Activated naive CD4-positive, alpha-beta T cell treated with anti-CD3 and anti-CD28 coated beads, Interleukin-2, amount 50 U/mL, for 72 hours (primary cell): Measurements from ENCODE around the gene TFEB. TPM values are rescaled to one million over a fixed set of nuclear protein-coding genes. Genes with fewer than 3 reads are reported as not detected.
A peak's percentile ranks its signal among the peaks of the same experiment; 100 is the strongest.

Source experiments
- ATAC-seq, 2 donors: fragments of 150-1000 bp; cut with Tn5 transposase; 2 replicates each; pipeline ENCODE4 v1.10.0; 2021; ENCODE audit warnings: mild to moderate bottlenecking in 2 of 2, moderate library complexity in 2 of 2
- DNase-seq, 2 donors: peaks; one replicate each; pipeline ENCODE4 v3.0.0; 2021 to 2022; ENCODE audit warnings: low spot score in 2 of 2
- H3K27ac Mint-ChIP-seq, 2 donors: one replicate each; pipeline ENCODE4 v1.8.0; 2022; ENCODE audit warnings: mild to moderate bottlenecking in 2 of 2, mixed read lengths in 2 of 2
- H3K36me3 Mint-ChIP-seq, 2 donors: one replicate each; pipeline ENCODE4 v1.8.0; 2022; ENCODE audit warnings: mixed read lengths in 2 of 2
- H3K9me3 Mint-ChIP-seq, 2 donors: one replicate each; pipeline ENCODE4 v1.8.0; 2022; ENCODE audit warnings: mixed read lengths in 2 of 2
- total RNA-seq, 2 donors: library from RNA; stranded (reverse); gene quantifications; one replicate each; pipeline ENCODE4 v1.2.3, GENCODE V29; 2022

Gene TFEB
- total RNA-seq, 2 donors from 2014 or later, result 3.0 to 14.4 TPM

DNA sequence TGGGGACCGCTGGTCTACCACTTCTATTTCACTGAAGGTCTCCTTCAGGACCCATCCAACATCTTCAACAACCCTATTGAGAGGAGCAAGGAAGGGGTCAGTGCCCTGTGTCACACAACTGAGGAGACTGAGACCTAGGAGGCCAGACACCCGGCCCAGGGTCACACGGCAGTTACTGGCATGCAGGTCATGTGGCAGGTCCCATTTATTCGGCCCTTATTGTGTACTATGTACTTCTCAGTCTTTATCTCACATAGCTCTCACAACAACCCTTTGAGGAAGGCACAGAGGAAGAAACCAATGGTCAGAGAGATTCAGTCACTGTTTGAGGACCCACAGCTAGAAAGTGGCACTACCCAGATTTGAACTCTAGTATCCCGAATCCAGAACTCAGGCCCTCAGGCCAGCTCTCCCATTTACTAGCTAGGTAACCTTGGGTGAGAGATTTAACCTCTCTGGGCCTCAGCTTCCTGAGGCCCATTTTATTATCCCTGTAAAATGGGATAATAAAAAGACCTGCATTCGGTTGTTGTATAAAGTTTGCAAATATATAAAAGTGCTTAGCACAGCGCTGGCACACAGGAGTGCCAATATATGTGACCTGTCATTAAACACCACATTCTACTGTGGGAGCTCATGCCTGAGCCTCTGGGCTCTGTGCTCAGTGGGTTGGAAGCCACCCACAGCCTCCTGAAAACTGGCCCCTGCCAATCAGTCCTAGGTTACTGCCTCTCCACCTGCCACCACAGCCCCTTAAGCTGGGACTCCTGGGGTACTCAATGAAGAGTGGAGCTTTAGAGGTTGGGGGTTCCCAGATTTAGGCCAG lies 15.8 kb downstream of the TFEB start:
- Mint-ChIP-seq H3K9me3 (no peaks in the 10 kb centered on the region), H3K27ac (no peak overlapping the region), H3K36me3 (no peaks in the 10 kb centered on the region)
- ATAC-seq (no peak), DNase-seq (no peak)

DNA sequence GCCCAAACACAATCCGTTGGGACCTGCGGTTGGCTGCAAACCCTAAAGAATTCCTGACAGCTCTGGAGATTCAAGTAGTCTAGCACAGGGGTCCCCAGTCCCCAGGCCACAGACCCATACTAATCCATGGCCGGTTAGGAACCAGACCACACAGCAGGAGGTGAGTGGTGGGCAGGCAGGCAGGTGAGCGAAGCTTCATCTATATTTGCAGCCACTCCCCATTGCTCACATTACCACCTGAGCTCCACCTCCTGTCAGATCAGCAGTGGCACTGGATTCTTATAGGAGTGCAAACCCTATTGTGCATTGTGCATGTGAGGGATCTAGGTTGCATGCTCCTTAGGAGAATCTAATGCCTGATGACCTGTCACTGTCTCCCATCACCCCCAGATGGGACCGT lies 16.6 kb downstream of the TFEB start:
- no peaks in the 10 kb centered on the region for H3K9me3 Mint-ChIP-seq
- H3K27ac Mint-ChIP-seq, result no peak overlapping the region
- H3K36me3 Mint-ChIP-seq, result no peaks in the 10 kb centered on the region
- ATAC-seq (no peak), DNase-seq (no peak)

DNA sequence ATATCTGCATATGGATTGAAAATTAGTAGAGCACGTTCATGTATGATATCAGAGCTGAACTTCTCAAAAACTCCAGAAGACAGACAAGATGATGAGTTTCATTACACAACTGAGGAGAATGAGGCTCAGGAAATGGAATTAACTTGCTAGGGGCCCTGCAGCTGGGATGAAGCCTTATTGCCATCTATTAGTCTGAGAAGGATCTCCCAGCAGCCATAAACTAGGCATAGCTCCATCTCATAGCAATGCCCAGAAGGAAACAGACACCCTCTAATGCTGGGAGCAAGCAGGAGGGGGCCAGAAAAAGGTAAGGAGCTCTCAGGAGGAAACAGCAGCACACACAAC lies 18.0 kb downstream of the TFEB start:
- no peaks in the 10 kb centered on the region for H3K9me3 Mint-ChIP-seq
- no peak for ATAC-seq
- no peak overlapping the region for H3K27ac Mint-ChIP-seq
- no peaks in the 10 kb centered on the region for H3K36me3 Mint-ChIP-seq
- DNase-seq, result no peak

DNA sequence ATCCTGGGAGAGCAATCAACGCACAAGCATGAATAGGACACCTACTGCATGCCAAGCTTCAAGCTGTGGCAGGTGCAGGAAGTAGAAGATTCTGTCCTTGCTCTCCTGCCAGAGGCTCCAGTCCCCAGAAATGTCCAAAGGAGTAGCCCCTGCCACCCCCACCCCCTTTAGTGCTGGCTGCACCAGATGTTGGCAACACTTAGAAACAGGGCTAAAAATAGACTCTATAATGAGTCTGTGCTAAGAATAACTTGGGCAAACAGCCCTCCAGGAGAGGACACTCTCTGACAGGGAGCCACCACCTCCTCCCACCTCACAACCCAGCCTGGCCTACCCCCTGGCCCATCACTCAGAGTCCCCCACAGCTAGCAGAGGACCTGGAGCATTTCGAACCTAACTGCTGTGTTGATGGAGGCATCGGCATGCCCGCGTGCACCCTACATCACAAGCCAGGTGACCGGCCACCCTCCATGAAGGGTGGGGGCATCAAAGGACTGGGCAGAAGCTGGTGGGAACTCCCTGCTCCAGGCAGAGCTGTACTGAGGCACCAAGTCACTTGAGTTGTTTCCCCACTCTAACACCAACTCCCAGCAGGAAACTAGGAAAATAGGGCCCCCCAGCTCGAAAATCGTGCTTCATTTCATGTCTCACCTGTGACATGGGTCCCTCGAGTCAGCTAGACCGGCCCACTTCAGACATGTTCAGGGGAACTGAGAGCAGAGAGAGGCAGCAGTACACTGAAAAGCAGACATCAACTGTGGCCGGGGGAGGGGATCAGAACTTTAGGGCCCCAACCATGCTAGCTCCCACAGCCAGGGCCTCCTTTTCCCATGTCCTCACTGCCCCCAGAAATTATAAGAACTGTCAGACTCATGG lies 18.7 kb downstream of the TFEB start:
- no peak for ATAC-seq
- Mint-ChIP-seq H3K27ac (no peak overlapping the region), H3K9me3 (no peaks in the 10 kb centered on the region), H3K36me3 (no peaks in the 10 kb centered on the region)
- DNase-seq, result no peak

DNA sequence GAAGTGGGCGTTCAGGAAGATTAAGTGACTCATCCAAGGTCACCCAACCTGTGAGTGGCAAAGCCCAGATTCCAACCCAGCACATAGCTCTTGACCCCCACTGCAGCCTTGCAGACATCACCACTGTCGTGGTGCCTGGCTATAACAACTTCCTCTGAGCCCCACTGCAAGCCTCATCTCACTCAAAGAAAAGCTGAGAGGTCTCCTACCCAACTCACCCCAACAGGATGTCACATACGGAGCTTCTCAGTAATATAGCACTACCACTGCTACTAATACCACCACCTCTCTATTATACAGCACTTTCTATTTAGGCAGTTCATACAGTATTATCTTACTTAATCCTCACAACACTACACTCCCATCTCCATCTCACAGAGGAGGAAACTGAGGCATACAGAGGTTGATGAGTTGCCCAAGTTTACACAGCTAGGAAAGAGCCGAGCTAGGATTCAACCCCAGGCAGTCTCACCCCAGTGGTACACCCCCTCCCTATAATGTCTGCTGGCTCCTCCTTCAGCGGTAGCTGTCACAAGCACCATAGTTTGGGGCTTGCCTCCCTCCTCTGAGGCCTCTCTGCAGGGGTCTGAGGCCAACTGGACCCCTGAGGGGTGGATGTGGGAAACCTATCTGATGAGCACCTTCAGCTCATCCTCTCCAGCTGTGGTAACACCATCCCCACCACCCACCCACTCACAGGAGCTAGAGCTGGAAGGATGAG lies 19.5 kb downstream of the TFEB start:
- H3K9me3 Mint-ChIP-seq, result no peaks in the 10 kb centered on the region
- H3K27ac Mint-ChIP-seq, result peak overlapping the region; percentile 6 to 72
- H3K36me3 Mint-ChIP-seq, result no peaks in the 10 kb centered on the region
- ATAC-seq, result peak in 1 of 2 donors; percentile 61
- DNase-seq, result no peak

DNA sequence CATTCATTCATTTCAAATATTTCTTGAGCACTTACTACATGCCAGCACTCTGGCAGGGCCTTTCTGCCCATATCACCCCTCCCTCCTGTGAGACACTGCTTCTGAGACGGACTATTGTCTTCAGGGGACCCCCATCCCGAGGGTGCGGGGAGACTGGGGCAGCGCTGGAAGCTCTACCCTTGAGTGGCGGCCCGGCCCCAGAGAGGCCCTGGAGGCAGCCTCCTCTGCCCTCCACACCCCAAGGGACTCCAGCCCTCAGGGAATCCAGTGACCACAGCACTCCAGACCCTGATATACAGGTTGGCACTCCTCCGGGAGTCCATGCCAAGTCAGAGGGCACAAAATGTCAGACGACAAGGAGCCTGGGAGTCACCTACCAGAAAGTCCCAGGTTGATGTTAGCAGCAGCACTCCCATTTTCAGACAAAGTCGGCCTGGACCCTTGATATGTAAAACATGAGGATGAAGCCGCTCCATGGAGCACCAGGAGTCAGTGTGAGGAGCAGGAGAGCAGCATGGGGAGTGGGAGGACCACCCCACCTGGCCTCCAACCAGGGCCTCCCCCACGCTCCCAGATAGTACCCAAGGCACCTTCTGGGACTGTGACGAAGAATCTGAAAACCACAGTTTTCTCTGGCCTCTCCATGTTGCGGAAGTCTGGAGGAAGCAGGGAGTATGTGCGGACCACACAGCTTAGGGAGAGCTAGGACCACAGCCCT lies 20.7 kb downstream of the TFEB start:
- Mint-ChIP-seq H3K27ac (no peak overlapping the region), H3K9me3 (no peaks in the 10 kb centered on the region), H3K36me3 (no peaks in the 10 kb centered on the region)
- ATAC-seq, result no peak
- no peak for DNase-seq

DNA sequence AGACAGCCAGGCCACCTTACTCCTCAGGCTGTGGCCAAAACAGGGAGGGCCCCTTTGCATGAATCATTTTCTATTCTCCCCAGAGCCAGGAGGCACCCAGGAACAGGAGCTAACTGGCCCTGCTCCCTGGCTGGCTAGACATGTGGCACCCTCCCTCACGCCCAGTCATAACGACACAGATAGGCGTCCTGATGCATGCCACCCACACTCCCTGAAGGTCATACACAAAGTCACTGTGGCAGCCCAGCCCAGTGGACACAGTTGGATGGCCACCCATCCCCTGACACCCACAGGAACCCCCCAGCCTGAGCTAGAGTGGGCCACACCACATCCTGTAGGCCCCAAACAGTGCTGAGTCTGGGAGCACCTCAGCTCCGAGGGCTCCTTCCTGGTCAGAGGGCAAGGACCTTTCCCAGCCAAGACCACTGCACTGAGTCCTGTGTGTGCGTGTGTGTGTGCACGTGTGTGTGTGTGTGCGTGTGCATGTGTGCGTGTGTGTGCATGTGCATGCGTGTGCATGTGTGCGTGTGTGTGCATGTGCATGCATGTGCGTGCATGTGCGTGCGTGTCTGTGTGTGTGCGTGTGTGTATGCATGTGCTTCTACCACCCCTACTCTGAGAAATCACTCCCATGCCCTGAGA lies 21.6 kb downstream of the TFEB start:
- Mint-ChIP-seq H3K27ac (no peak overlapping the region), H3K9me3 (no peaks in the 10 kb centered on the region), H3K36me3 (no peaks in the 10 kb centered on the region)
- ATAC-seq, result peak; percentile 70 to 94
- DNase-seq, result peak in 1 of 2 donors; percentile 69

DNA sequence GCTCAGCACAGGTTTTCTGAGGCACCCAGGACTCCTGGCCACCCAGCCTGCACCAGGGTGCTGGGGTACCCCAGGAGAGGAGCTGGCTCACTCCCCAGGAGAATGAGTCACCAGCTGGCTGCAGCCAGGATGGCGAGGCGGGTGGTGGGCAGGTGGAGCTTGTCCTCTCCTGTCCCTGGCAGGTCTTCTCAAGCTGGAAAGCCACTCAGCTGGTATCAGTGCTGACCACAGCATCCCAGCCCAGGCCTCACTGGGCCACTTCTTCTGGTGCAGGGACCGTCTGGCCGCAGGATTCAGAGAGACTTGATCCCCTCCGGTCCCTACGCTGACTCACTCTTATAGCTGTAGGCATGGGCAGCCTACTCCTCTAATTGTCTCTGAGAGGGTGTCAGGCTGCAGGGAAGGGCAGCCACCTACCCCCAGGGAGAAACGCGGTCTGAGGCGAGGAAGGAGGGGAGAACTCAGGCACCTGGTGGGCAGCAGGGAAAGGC lies 22.2 kb downstream of the TFEB start:
- H3K27ac Mint-ChIP-seq, result no peak overlapping the region
- DNase-seq (no peak), ATAC-seq (peak in 1 of 2 donors; percentile 28)
- H3K9me3 Mint-ChIP-seq, result no peaks in the 10 kb centered on the region
- H3K36me3 Mint-ChIP-seq, result no peaks in the 10 kb centered on the region

DNA sequence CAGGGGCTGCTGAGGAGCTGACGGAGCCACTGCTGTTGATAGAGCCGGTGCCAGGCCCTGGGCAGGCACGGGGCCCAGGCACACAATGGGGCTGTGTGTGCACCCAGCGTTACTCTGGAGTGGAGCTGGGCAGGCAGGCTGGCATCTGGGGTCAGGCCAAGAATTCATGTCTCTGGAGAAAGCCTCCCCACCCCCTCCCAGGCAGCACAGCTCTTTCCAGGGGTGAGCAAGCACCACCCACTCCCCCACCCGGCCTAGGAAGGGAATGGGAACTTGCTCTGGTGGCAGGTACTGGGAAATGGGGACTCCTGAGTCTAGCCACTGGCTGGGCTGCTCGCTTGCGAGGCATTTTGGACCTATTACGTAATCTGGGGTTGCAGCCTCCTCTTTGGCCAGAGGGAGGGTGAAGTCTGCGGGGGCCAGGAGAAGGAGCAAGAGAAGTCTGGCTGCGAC lies 22.7 kb downstream of the TFEB start:
- no peak overlapping the region for H3K27ac Mint-ChIP-seq
- no peaks in the 10 kb centered on the region for H3K36me3 Mint-ChIP-seq
- ATAC-seq (no peak), DNase-seq (no peak)
- H3K9me3 Mint-ChIP-seq, result no peaks in the 10 kb centered on the region

DNA sequence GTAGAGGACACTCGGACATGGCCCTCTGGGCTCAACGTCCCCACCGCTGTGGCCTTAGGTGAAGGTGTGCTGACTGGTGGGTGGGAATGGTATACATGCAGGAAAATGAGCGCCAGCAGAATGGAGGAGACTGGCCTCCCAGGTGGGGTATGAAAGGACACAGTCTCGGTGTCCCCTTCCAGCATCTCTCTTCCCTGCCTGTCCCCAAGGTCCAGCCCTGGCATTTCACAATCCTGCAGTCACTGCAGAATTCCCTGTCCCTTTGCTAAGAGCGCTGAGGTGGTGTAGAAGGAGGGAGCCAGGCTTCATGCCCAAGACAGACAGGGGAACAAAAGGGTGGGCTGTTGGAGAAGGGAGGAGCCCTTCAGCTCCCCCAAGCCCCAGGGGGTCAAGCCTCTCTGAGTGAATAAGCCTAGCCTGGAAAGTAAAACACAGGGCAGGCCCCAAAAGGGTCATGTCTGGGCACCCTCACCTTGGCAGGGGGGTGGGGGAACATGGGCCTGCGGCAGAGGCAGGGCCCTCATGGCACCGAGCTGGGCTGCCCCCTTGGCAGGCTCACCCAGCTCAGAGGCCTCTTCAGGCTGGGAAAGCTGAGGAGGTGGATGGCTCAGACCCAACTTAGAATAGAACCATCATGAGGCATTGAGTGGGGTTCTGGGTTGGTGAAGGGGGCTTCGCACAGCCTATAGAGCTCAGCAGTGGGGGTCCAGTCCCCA lies 23.9 kb downstream of the TFEB start:
- Mint-ChIP-seq H3K36me3 (no peaks in the 10 kb centered on the region), H3K27ac (no peak overlapping the region), H3K9me3 (no peaks in the 10 kb centered on the region)
- no peak for ATAC-seq
- no peak for DNase-seq

DNA sequence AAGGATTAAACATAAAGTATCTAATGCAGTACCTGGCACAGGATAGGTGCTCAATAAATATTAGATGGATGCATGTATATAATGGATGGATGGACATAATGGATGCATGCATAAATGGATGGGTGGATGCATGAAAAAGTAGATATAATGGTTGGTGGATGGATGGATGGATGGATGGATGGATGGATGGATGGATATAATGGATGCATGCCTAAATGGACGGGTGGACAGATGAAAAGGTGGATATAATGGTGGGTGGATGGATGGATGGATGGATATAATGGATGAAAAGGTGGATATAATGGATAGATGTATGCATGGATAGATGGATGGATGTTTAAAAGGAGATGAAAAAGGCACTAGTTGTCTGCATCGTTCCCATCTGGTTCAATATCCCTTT lies 26.0 kb downstream of the TFEB start:
- Mint-ChIP-seq H3K36me3 (no peaks in the 10 kb centered on the region), H3K27ac (no peak overlapping the region), H3K9me3 (no peaks in the 10 kb centered on the region)
- no peak for DNase-seq
- ATAC-seq, result no peak

DNA sequence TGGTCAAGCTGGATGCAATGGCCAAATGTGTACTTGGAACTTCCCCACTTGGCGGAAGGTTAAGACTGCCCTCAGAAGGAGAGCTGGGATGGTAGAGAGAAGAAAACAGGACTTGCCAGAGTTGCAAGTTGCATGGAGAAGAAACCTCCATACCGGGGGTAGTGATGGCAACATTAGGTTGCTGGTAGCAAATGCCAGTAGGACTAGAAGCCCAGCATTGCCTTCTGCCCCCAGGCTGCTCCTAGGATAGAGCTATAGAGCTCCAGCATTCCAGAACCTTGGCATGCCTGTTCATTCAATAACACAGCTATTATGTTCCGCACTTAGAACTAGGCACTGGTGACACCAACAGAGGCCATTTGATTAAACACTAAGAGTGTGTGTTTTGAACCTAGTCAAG lies 26.6 kb downstream of the TFEB start:
- Mint-ChIP-seq H3K9me3 (no peaks in the 10 kb centered on the region), H3K27ac (peak overlapping the region in 1 of 2 donors; percentile 5), H3K36me3 (no peaks in the 10 kb centered on the region)
- ATAC-seq (no peak), DNase-seq (no peak)

DNA sequence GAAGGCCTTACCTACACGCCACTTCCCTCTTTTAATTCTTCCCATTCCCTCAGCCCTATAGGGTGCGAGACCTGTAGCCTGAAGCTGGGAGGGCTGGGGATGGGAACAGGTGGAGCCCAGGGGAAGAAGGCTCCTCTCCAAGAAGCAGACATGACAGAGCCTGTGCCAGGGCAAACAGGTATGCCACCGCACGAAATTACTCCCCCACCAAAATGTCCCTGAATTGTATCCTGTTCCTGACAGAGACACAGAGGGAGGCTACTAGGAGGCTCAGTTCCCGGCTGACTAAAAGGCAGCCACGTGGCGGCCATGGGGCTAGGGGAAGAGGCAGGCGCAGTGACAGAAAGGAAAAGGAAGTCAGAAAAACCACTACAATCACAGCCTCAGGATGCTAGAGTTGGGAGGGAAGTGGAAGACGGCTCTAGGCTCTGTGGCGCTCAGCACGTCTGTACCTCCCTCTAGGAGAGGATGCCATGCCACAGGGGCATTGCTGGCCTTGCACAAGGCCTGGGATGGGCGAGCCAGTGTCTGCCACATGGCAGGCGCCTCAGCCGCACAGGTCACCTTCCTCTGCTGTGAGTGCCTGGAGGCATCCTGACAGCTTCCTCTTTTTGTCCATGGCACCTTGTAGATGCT lies 27.7 kb downstream of the TFEB start:
- H3K27ac Mint-ChIP-seq, result peak overlapping the region; percentile 78 to 95
- ATAC-seq (peak; percentile 39 to 67), DNase-seq (peak in 1 of 2 donors; percentile 23)
- no peaks in the 10 kb centered on the region for H3K9me3 Mint-ChIP-seq
- H3K36me3 Mint-ChIP-seq, result no peaks in the 10 kb centered on the region

DNA sequence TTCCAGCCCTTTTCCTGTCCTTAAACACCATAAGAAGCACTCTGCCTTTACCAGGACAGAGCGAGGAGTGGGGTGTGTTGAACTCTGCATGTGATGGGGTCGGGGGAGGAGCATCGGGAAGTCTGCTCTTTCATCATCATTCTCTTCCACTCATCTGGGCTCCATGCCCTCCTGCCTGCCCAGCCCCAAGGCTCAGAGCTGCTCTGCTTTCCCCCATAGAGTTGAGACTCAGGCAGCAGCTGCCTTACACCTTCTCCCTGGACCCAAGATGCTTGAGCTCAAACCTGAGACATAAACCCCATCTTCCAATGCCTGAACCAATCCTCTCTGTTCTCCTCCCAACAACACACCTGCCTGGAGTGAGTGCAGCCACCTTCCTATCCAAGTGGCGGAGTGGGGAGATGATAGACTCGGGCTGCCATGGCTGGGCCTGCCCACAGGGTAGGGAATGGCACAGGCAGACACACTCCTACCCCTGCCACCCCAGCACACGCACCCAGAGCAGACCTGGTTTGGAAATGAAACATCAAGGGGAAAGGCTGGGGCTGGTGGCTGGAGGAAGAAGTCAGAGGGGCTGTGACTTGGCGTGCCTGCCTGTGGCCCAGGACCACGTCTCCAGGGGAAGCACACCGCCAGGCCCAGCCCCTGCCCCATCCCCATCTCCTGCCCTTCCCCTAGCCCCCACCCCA lies 28.4 kb downstream of the TFEB start:
- H3K36me3 Mint-ChIP-seq, result no peaks in the 10 kb centered on the region
- peak; percentile 17 for ATAC-seq

More for the DNA sequence above, 28.4 kb downstream of the TFEB start:
- Mint-ChIP-seq H3K27ac (peak overlapping the region; percentile 78 to 95), H3K9me3 (no peaks in the 10 kb centered on the region)
- DNase-seq, result peak in 1 of 2 donors; percentile 15
